Large intestine (tissue), 3 donors: ENCODE results near the gene PLSCR1. TPM values are rescaled to one million over a fixed set of nuclear protein-coding genes. Genes with fewer than 3 reads are reported as not detected.
A peak's percentile ranks its signal among the peaks of the same experiment; 100 is the strongest.

Source experiments
- DNase-seq, 2 donors: peaks; one replicate each; pipeline versions ENCODE4 v3.0.0 to v3.0.0-alpha.2; 2013
- H3K27ac ChIP-seq: one replicate; pipeline ENCODE4 v1.5.1; 2013; ENCODE audit warnings: low read length
- H3K27me3 ChIP-seq: 2 replicates; pipeline ENCODE4 v1.6.1; 2013; ENCODE audit warnings: low read length; ENCODE audit not compliant: control insufficient read depth, insufficient read depth
- H3K36me3 ChIP-seq: 2 replicates; pipeline ENCODE4 v1.6.1; 2013; ENCODE audit warnings: low read length; ENCODE audit not compliant: control insufficient read depth, insufficient read depth
- H3K4me1 ChIP-seq: one replicate; pipeline ENCODE4 v1.6.1; 2013; ENCODE audit warnings: low read length; ENCODE audit not compliant: control insufficient read depth, insufficient read depth
- H3K4me3 ChIP-seq: one replicate; pipeline ENCODE4 v1.5.1; 2013; ENCODE audit warnings: low read length
- H3K9me3 ChIP-seq: one replicate; pipeline ENCODE4 v1.6.1; 2013; ENCODE audit warnings: mild to moderate bottlenecking, low read depth, low read length, moderate library complexity; ENCODE audit not compliant: control insufficient read depth
- WGBS: methylation state at CpG from one replicate; pipeline ENCODE4 v1.1.5; 2013; ENCODE audit warnings: low lambda C conversion rate; ENCODE audit not compliant: insufficient coverage; 5-methylcytosine and 5-hydroxymethylcytosine counted together
- polyA plus RNA-seq: library from polyadenylated mRNA; unstranded; fragments of 120-200 nt; gene quantifications from one replicate; pipeline ENCODE4 v1.2.1, GENCODE V29; 2013

PLSCR1 gene
- polyA plus RNA-seq, 1 donor, result 103 TPM

DNA sequence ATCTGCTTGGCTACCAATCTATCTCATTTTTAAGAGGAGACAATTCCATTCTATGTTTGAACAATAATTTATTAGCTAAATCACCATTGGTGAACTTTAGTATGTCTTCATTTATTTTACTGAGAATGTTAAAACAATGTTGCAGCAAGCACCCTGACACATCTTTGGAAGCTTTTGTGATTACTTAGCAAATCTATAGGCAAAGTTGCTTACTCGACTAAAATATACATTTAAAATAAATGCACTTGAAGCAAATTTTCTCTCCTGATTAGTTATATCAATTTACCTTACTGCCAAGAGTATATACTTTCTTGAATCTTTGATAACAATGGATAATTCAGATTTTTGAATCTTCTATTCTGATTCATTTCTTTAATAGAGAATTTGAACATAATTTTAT lies 29.8 kb upstream of the PLSCR1 start:
- Histone ChIP-seq H3K36me3 (no peaks in the 10 kb centered on the region), H3K9me3 (no peaks in the 10 kb centered on the region)
- WGBS, result 71% methylated on average over 1 of the region's 1 CpG

DNA sequence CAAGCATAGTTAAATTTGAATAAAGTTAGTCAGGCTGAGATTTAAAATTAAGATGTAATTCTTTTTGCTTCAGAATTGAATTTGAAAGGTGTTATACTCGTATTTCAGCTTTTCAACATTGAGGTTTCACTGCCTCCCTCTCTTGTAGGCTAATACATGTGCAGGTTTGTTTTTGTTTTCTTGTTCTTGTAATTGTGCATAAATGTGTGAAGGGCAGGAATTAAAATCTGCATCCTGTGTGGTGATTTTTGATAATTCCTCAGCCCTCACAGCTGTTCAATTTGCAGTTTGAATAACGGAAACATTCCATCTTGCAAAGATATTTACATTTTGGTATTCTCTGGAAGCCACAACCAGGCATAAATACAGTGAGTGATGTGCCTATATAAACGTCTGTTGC lies 24.9 kb upstream of the PLSCR1 start:
- no CpG with 5 or more reads among the region's 3 CpGs for WGBS
- H3K9me3 ChIP-seq, result no peaks in the 10 kb centered on the region
- H3K27me3 ChIP-seq, result no peaks in the 10 kb centered on the region
- no peak for DNase-seq
- H3K36me3 ChIP-seq, result no peaks in the 10 kb centered on the region
- no peak overlapping the region for H3K27ac ChIP-seq
- no peak overlapping the region for H3K4me3 ChIP-seq
- no peaks in the 10 kb centered on the region for H3K4me1 ChIP-seq

More for the DNA sequence above, 29.8 kb upstream of the PLSCR1 start:
- Histone ChIP-seq H3K27me3 (no peaks in the 10 kb centered on the region), H3K4me3 (no peak overlapping the region), H3K4me1 (no peaks in the 10 kb centered on the region), H3K27ac (no peak overlapping the region)
- no peak for DNase-seq

DNA sequence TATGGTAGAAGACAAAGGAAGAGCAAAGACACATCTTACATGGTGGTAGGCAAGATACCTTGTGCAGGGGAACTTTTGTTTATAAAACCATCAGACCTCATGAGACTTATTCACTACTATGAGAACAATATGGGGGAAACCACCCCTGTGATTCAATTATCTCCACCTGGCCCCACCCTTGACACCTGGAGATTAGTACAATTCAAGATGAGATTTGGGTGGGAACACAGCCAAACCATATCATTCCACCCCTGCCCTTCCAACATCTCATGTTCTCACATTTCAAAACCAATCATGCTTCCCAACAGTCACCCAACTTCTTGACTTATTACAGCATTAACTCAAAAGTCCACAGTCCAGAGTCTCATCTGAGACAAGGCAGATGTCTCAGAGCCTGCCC lies 21.7 kb upstream of the PLSCR1 start:
- Histone ChIP-seq H3K36me3 (no peaks in the 10 kb centered on the region), H3K27ac (no peak overlapping the region), H3K4me1 (no peaks in the 10 kb centered on the region), H3K4me3 (no peak overlapping the region), H3K27me3 (no peaks in the 10 kb centered on the region), H3K9me3 (no peaks in the 10 kb centered on the region)
- peak; percentile 9 to 57 for DNase-seq

DNA sequence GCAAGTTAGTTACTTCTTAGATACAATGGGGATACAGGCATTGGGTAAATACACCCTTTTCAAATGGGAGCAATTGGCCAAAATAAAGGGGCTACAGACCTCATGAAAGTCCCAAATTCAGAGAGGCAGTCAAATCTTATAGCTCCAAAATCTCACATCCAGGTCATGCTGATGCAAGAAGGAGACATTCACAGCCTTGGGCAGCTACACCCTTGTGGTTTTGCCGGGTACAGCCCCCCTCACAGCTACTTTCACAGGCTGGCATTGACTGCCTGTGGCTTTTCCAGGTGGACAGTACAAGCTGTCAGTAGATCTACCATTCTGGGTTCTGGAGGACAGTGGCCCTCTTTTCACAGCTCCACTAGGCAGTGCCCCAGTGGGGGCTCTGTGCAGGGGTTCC lies 17.5 kb upstream of the PLSCR1 start:
- WGBS, result no CpG with 5 or more reads among the region's 1 CpG
- H3K36me3 ChIP-seq, result no peaks in the 10 kb centered on the region

DNA sequence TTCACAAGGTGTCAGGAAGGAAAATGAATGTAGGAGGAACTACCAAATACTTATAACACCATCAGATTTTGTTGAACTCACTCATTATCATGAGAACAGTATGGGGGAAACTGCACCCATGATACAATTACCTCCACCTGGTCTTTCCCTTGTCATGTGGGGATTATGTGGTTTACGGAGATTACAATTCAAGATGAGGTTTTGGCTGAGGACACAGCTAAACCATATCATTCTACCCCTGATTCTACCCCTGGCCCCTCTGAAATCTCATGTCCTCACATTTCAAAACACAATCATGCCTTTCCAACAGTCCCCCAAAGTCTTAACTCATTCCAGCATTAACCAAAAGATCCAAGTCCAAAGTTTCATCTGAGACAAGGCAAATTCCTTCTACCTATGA lies 17.1 kb upstream of the PLSCR1 start:
- no CpG with 5 or more reads among the region's 1 CpG for WGBS
- no peak overlapping the region for H3K27ac ChIP-seq
- H3K4me3 ChIP-seq, result no peak overlapping the region

More for the DNA sequence above, 17.5 kb upstream of the PLSCR1 start:
- Histone ChIP-seq H3K4me1 (no peaks in the 10 kb centered on the region), H3K9me3 (no peaks in the 10 kb centered on the region), H3K27me3 (no peaks in the 10 kb centered on the region), H3K27ac (no peak overlapping the region), H3K4me3 (no peak overlapping the region)
- no peak for DNase-seq

DNA sequence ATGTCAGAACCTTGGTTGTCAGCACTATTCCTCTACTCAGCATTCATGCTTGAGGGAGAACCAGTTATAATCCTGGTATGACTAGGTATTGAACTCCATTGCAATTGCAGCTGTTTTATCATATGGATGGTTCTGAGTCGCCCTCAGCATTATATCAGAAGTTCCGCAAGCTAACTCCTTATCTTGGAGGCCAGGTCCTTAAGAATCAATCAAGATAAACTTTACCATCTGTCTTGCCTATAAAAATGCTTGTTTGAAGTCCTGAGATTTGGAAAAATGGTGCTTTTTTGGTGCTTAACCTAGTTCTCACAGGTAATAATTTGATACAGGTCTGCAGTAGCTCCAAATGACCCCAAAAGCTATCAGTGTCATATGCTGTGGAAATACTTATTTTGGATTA lies 16.3 kb upstream of the PLSCR1 start:
- no CpG with 5 or more reads among the region's 2 CpGs for WGBS
- Histone ChIP-seq H3K27me3 (no peaks in the 10 kb centered on the region), H3K4me3 (no peak overlapping the region), H3K4me1 (no peaks in the 10 kb centered on the region), H3K9me3 (no peaks in the 10 kb centered on the region), H3K36me3 (no peaks in the 10 kb centered on the region), H3K27ac (no peak overlapping the region)
- no peak for DNase-seq

More for the DNA sequence above, 17.1 kb upstream of the PLSCR1 start:
- H3K9me3 ChIP-seq, result no peaks in the 10 kb centered on the region
- no peaks in the 10 kb centered on the region for H3K36me3 ChIP-seq
- no peak for DNase-seq
- no peaks in the 10 kb centered on the region for H3K4me1 ChIP-seq
- H3K27me3 ChIP-seq, result no peaks in the 10 kb centered on the region

DNA sequence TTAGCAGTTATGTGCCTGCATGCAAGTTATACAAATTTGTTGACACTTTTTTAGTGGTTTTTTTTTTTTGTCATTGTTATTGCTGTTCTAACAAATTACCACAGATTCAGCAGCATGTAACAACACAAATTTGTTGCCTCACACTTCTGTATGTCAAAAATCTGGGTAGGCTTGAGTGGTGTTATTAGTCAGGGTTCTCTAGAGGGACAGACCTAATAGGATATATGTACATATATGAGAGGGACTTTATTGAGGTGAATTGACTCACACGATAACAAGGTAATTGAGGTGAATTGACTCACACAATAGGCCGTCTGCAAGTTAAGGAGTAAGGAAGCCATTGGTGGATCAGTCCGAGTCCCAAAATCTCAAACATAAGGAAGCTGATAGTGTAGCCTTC lies 15.0 kb upstream of the PLSCR1 start:
- Histone ChIP-seq H3K36me3 (no peaks in the 10 kb centered on the region), H3K4me3 (no peak overlapping the region), H3K9me3 (no peaks in the 10 kb centered on the region), H3K27me3 (no peaks in the 10 kb centered on the region), H3K4me1 (no peaks in the 10 kb centered on the region), H3K27ac (no peak overlapping the region)
- 100% methylated on average over 1 of the region's 3 CpGs for WGBS
- no peak for DNase-seq

DNA sequence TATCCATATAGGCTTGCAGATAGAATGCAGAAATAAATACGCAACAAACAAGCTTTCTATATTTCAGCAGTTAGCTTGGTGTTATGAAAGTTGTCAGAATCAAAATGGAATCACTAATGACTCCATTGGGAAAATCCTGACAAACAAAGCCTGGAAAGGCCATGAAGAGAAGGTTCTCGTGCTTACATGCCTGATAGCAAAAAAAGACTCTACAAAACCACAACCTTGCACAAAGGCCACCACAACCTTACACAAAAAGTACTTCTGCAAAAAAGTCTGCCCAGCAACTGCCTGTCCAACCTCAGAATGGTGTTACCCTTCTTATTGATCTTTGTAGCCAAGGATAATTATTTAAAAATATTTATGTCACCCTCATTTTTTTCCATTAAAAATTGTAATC lies 14.4 kb upstream of the PLSCR1 start:
- DNase-seq, result no peak
- Histone ChIP-seq H3K4me3 (no peak overlapping the region), H3K27ac (no peak overlapping the region), H3K4me1 (no peaks in the 10 kb centered on the region), H3K9me3 (no peaks in the 10 kb centered on the region), H3K36me3 (no peaks in the 10 kb centered on the region), H3K27me3 (no peaks in the 10 kb centered on the region)
- WGBS, result 100% methylated on average over 1 of the region's 2 CpGs

DNA sequence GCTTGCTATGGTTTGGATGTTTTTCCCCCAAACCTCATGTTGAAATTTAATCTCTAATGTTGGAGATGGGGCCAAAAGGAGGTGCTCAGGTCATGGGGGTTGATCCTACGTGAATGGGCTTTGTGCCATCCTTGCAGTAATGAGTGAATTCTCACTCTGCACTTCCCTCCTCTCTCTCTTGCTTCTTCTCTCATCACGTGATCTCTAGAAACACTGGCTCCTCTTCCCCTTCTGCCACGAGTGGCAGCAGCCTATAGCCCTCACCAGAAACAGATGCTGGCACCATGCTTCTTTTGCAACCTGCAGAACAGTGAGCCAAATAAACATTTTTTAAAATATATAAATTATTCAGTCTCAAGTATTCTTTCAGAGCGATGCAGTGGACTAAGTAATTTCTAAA lies 13.3 kb upstream of the PLSCR1 start:
- H3K27me3 ChIP-seq, result no peaks in the 10 kb centered on the region
- no peak for DNase-seq
- H3K27ac ChIP-seq, result no peak overlapping the region

DNA sequence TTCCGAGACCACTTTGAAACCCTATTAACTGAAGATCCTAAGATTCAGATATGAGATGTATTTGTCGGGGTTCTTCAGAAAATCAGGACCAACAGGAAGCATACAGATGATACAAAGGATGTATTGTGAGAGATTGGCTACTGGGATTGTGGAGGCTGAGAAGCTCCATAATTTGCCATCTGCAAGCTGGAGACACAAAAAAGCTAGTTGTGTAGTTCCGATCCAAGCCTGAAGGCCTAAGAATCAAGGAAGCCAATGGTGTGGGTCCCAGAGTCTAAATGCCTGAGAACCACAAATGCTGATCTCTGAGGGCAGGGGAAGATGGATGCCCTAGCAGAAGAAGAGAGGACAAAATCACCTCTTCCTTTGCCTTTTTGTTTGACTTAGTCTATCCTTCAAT lies 10.9 kb upstream of the PLSCR1 start:
- Histone ChIP-seq H3K4me1 (no peaks in the 10 kb centered on the region), H3K36me3 (no peaks in the 10 kb centered on the region), H3K9me3 (no peaks in the 10 kb centered on the region), H3K4me3 (no peak overlapping the region), H3K27ac (no peak overlapping the region), H3K27me3 (no peaks in the 10 kb centered on the region)
- no peak for DNase-seq
- no CpG with 5 or more reads among the region's 3 CpGs for WGBS

More for the DNA sequence above, 13.3 kb upstream of the PLSCR1 start:
- Histone ChIP-seq H3K4me1 (no peaks in the 10 kb centered on the region), H3K9me3 (no peaks in the 10 kb centered on the region), H3K36me3 (no peaks in the 10 kb centered on the region), H3K4me3 (no peak overlapping the region)
- no CpG with 5 or more reads among the region's 4 CpGs for WGBS

DNA sequence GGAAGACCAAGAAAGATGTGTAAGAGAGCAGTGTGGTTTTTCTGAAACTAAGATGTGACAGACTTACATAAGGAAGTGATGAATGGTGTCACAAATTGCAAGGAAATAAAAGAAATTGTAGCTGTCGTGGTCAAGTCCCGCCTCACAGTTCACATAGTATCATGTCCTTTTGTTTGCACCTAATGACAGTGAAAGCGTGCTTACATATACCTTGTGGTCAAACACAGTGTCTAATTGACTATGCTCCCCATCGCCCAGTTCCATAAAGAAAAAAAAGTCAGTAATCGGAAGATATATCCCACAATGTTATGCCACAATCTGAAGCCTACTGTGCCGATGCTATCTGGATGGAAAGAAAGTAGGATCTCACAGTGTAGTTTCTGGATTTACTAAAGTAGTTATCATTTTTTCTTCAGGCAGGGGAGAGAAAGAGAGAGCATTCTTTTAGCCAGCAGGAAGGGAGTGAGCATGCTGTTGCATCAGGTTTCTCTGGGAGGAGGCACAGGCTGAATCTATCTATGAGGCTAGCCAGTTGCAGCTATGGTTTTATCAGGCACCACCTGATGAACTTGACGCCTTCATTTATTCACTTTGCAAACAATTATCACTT lies 9.8 kb upstream of the PLSCR1 start:
- no peak overlapping the region for H3K4me3 ChIP-seq
- H3K4me1 ChIP-seq, result no peaks in the 10 kb centered on the region
- DNase-seq, result no peak
- H3K27me3 ChIP-seq, result no peaks in the 10 kb centered on the region
- H3K36me3 ChIP-seq, result no peaks in the 10 kb centered on the region
- H3K27ac ChIP-seq, result no peak overlapping the region
- WGBS, result 96% methylated on average over 4 of the region's 7 CpGs
- no peaks in the 10 kb centered on the region for H3K9me3 ChIP-seq
